Measurements from ENCODE around the gene CARMIL3.

DNA sequence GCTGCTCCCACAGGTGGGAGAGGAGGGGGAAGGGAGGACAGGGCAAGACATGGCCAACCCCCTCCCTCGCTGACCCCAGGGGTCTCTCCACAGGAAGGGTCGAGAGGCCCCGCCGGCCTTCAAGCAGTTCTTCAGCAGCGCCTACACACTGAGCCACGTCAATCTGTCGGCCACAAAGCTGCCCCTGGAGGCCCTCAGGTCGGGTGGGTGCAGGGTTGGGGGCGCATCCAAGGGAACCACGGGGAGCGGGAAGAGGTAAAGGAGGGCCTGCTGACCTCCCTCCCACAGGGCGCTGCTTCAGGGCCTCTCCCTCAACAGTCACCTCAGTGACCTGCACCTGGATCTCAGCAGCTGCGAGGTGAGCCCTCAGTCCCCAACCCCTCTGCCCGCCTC, 6.1 kb downstream of the CARMIL3 start:
- TF ChIP-seq, protein P1, sequence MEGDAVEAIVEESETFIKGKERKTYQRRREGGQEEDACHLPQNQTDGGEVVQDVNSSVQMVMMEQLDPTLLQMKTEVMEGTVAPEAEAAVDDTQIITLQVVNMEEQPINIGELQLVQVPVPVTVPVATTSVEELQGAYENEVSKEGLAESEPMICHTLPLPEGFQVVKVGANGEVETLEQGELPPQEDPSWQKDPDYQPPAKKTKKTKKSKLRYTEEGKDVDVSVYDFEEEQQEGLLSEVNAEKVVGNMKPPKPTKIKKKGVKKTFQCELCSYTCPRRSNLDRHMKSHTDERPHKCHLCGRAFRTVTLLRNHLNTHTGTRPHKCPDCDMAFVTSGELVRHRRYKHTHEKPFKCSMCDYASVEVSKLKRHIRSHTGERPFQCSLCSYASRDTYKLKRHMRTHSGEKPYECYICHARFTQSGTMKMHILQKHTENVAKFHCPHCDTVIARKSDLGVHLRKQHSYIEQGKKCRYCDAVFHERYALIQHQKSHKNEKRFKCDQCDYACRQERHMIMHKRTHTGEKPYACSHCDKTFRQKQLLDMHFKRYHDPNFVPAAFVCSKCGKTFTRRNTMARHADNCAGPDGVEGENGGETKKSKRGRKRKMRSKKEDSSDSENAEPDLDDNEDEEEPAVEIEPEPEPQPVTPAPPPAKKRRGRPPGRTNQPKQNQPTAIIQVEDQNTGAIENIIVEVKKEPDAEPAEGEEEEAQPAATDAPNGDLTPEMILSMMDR (IDR thresholded peaks at IDR 0.05): no peak
- no peak for TF ChIP-seq POLR2A (IDR thresholded peaks at IDR 0.05)

All from right lobe of liver (tissue), 4 donors.